Lower leg skin (tissue), 4 donors: Measurements from ENCODE around the gene ADAMTS9. TPM values are rescaled to one million over a fixed set of nuclear protein-coding genes. Genes with fewer than 3 reads are reported as not detected.

Experiments used
- DNase-seq, 2 donors: peaks; one replicate each; pipeline ENCODE4 v3.0.0-alpha.2; 2019; ENCODE audit warnings: low spot score in 2 of 2
- H3K4me3 ChIP-seq: fragments of 200-600 bp; sonication (generic); 2 replicates; pipeline ENCODE4 v1.5.1; 2017; ENCODE audit warnings: mild to moderate bottlenecking, low read depth; ENCODE audit not compliant: poor library complexity, severe bottlenecking
- POLR2A ChIP-seq, 2 donors: fragments of 450-650 bp; IDR thresholded peaks; one replicate each; pipeline ENCODE4 v1.6.1; 2016 to 2017; ENCODE audit warnings: antibody characterized with exemption in 2 of 2, mild to moderate bottlenecking in 1 of 2, moderate library complexity in 1 of 2
- WGBS, 2 donors: methylation state at CpG; one replicate each; pipeline ENCODE4 v1.1.5; 2018; 5-methylcytosine and 5-hydroxymethylcytosine counted together
- intact Hi-C: fragments of 100-400 bp; cut with DNase I; formaldehyde crosslinking; loops from one replicate; pipeline ENCODE4 v1.15.0; 2023; ENCODE audit warnings: low total_unique reads
- total RNA-seq, 4 donors: library from RNA; depleted of rRNA; stranded (reverse); fragments of >200 nt; gene quantifications; one replicate each; pipeline ENCODE4 v1.1.0, GENCODE V29; 2016
- TF ChIP-seq, protein P1 (sequence below), 3 donors: fragments of 450-650 bp; IDR thresholded peaks; one replicate each; pipeline ENCODE4 v1.5.1; 2016; ENCODE audit warnings: antibody characterized with exemption in 3 of 3, mild to moderate bottlenecking in 3 of 3, moderate library complexity in 2 of 3

The ADAMTS9 gene
- total RNA-seq, 4 donors from 2014 or later, result 2.2 to 15.9 (median 8.2) TPM

GRCh38 chr3:64523324-64523723, 164.5 kb downstream of the ADAMTS9 start:
- H3K4me3 ChIP-seq, result no peak overlapping the region
- WGBS, 2 donors, result 65 to 66% methylated on average over 3 of the region's 3 CpGs
- no peak for DNase-seq
- intact Hi-C loops, result no loop called here
- TF ChIP-seq, protein P1, sequence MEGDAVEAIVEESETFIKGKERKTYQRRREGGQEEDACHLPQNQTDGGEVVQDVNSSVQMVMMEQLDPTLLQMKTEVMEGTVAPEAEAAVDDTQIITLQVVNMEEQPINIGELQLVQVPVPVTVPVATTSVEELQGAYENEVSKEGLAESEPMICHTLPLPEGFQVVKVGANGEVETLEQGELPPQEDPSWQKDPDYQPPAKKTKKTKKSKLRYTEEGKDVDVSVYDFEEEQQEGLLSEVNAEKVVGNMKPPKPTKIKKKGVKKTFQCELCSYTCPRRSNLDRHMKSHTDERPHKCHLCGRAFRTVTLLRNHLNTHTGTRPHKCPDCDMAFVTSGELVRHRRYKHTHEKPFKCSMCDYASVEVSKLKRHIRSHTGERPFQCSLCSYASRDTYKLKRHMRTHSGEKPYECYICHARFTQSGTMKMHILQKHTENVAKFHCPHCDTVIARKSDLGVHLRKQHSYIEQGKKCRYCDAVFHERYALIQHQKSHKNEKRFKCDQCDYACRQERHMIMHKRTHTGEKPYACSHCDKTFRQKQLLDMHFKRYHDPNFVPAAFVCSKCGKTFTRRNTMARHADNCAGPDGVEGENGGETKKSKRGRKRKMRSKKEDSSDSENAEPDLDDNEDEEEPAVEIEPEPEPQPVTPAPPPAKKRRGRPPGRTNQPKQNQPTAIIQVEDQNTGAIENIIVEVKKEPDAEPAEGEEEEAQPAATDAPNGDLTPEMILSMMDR (IDR thresholded peaks at IDR 0.05), result no peak
- TF ChIP-seq POLR2A (IDR thresholded peaks at IDR 0.05), result no peak

GRCh38 chr3:64520334-64520733, 167.5 kb downstream of the ADAMTS9 start:
- TF ChIP-seq, protein P1 (IDR thresholded peaks at IDR 0.05), result no peak
- TF ChIP-seq POLR2A (IDR thresholded peaks at IDR 0.05), result no peak
- 82 to 84% methylated on average over 3 of the region's 3 CpGs for WGBS, 2 donors
- no peak for DNase-seq
- H3K4me3 ChIP-seq, result no peak overlapping the region
- intact Hi-C loops, result no loop called here

DNA sequence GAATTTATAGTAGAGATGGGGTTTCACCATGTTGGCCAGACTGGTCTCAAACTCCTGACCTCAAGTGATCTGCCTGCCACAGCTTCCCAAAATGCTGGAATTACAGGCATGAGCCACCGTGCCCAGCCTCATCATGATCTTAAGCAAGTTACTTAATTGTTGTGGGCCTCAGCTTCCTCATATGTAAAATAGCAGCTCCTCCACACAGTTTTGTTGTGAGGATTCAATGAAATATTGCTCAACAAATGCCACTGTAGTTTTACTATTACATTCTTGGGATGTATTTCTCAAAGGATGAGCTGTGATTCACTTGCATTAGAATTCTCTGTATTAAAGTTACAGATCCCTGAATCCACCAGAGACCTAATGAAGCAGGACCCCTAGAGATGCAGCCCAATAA, 168.8 kb downstream of the ADAMTS9 start:
- intact Hi-C loops, result no loop called here
- H3K4me3 ChIP-seq, result no peak overlapping the region
- TF ChIP-seq, protein P1 (IDR thresholded peaks at IDR 0.05), result no peak
- TF ChIP-seq POLR2A (IDR thresholded peaks at IDR 0.05), result no peak
- WGBS, 2 donors, result 82 to 88% methylated on average over 1 of the region's 1 CpG
- no peak for DNase-seq

DNA sequence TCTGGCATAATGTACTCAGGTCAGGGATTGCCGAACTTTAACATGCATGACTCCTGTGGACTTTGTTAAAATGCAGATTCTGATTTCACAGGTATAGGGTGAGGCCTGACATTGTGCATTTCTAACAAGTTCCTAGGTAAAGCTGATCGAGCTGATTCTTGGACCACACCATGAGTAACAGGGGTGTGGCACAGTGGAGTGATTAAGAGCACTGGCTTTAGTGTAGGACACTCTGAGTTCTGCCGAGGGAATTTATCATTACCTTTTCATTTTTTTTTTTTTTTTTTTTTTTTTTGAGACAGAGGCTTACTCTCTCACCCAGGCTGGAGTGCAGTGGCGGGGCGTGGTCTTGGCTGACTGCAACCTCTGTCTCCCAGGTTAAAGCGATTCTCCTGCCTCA, 169.3 kb downstream of the ADAMTS9 start:
- WGBS, 2 donors, result 48 to 65% methylated on average over 6 of the region's 6 CpGs
- DNase-seq, result no peak
- H3K4me3 ChIP-seq, result no peak overlapping the region
- intact Hi-C loops, result no loop called here
- TF ChIP-seq POLR2A (IDR thresholded peaks at IDR 0.05), result no peak
- TF ChIP-seq, protein P1 (IDR thresholded peaks at IDR 0.05), result no peak

DNA sequence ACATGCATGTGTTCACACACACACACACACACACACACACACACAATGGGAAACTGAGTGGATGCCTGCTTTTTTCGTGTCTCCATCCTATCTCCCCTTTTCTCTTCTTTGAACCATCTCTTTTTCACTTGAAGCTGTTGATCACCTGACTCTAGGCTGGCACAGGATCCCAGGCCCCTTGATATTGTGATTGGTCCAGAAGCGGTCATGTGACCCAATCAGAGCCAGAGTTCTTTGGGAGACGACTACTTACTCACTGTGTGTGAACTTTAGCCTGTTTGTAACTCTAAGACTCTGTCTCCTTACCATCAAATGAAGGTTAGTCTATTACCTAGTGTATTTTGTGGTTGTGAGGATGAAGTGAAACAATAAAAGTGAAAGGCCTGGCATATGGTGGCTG, 172.9 kb downstream of the ADAMTS9 start:
- H3K4me3 ChIP-seq, result no peak overlapping the region
- no peak for DNase-seq
- WGBS, 2 donors, result 90% methylated on average over 3 of the region's 3 CpGs
- TF ChIP-seq, protein P1 (IDR thresholded peaks at IDR 0.05), result no peak
- no peak for TF ChIP-seq POLR2A (IDR thresholded peaks at IDR 0.05)
- intact Hi-C loops, result no loop called here

- intact Hi-C loops, result no loop called here
- 45 to 66% methylated on average over 5 of the region's 5 CpGs for WGBS, 2 donors
- DNase-seq, result no peak
- TF ChIP-seq, protein P1 (IDR thresholded peaks at IDR 0.05), result no peak
- no peak for TF ChIP-seq POLR2A (IDR thresholded peaks at IDR 0.05)
- H3K4me3 ChIP-seq, result no peak overlapping the region
Observed at GRCh38 chr3:64509206-64509605, 178.6 kb downstream of the ADAMTS9 start.
